ENCODE measurements around the gene KCNK6. TPM values are rescaled to one million over a fixed set of nuclear protein-coding genes. Genes with fewer than 3 reads are reported as not detected.

KCNK6 gene
- total RNA-seq, 2 donors from 2014 or later = 5.1 to 8.9 TPM

DNA sequence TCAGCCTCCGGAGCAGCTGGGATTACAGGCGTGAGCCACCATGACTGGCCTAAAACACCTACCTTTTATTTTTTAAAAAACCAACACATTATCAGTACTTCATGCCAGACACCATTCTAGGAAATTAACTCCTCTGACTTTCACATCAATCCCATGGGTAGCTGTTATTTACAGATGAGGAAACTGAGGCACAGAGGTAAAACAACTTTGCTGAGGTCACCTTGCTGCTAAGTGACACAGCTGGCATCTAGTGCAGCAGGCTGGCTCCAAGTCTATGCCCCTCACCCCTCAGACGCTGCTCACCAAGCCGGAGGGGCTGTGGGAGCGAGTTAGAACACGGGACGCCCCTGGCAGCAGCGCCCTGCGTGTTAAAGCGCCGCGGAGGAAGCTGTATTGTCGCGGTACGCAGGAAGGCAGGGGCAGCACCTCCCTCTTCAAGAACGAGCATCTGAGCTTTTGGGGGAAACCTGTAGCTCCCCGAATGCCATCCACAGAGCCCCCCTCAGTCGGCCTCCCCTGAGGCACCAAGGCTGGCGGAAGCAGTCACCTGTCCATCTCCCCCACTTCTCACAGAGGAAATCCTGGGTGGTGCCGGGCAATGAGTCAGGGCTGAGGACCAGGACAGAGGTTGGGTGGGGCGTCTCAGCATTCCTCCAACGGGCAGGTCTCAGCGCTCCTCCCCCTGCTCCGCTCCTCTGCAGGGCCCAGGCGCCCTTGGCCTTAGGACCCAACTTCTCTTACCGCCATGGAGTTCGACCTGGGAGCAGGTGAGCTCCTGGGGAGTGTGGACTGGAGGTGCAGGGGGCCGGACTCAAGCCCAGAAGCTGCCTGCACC lies 15.9 kb upstream of the KCNK6 start, which contains the start of gene C19orf33:
Gene C19orf33 (plus strand): TSS at position 735 of the 835 bp plus-strand sequence. CDS start 11 bp downstream, at position 746.
- WGBS, 2 experiments (ENCODE audit: insufficient coverage in 1 of 2, insufficient read length in 1 of 2) = 77 to 98% methylated on average over 17 to 28 of the region's 28 CpGs
- Mint-ChIP-seq H3K9me3 (no peaks in the 10 kb centered on the region), H3K36me3 (ENCODE audit: low read depth) (peaks cover 5% of the 10 kb centered on the region), H3K4me1 (peaks cover 3% of the 10 kb centered on the region), H3K27me3 (ENCODE audit: insufficient read depth) (peaks cover 16% of the 10 kb centered on the region), H3K4me3 (peak within 1 kb of the TSS; percentile 51), H3K27ac (peak within 1 kb of the TSS; percentile 44)
- Histone ChIP-seq H3K9me3 (ENCODE audit: control insufficient read depth, low read length) (no peaks in the 10 kb centered on the region), H3K27ac (ENCODE audit: low read depth, low read length) (peak within 1 kb of the TSS; percentile 32), H3K36me3 (ENCODE audit: control insufficient read depth, insufficient read depth, low read length) (no peaks in the 10 kb centered on the region), H3K4me1 (ENCODE audit: control insufficient read depth, insufficient read depth, low read length) (no peaks in the 10 kb centered on the region), H3K27me3 (ENCODE audit: control insufficient read depth, insufficient read depth, low read length, poor library complexity, severe bottlenecking) (no peaks in the 10 kb centered on the region), H3K4me3 (ENCODE audit: low read length) (no peak within 1 kb of the TSS), H3K9ac (ENCODE audit: extremely low read depth, low read length, poor library complexity, severe bottlenecking) (no peak within 1 kb of the TSS)
- DNase-seq = peak; percentile 90
- TF ChIP-seq, protein P1, sequence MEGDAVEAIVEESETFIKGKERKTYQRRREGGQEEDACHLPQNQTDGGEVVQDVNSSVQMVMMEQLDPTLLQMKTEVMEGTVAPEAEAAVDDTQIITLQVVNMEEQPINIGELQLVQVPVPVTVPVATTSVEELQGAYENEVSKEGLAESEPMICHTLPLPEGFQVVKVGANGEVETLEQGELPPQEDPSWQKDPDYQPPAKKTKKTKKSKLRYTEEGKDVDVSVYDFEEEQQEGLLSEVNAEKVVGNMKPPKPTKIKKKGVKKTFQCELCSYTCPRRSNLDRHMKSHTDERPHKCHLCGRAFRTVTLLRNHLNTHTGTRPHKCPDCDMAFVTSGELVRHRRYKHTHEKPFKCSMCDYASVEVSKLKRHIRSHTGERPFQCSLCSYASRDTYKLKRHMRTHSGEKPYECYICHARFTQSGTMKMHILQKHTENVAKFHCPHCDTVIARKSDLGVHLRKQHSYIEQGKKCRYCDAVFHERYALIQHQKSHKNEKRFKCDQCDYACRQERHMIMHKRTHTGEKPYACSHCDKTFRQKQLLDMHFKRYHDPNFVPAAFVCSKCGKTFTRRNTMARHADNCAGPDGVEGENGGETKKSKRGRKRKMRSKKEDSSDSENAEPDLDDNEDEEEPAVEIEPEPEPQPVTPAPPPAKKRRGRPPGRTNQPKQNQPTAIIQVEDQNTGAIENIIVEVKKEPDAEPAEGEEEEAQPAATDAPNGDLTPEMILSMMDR (conservative IDR thresholded peaks at IDR 0.05) = no peak

DNA sequence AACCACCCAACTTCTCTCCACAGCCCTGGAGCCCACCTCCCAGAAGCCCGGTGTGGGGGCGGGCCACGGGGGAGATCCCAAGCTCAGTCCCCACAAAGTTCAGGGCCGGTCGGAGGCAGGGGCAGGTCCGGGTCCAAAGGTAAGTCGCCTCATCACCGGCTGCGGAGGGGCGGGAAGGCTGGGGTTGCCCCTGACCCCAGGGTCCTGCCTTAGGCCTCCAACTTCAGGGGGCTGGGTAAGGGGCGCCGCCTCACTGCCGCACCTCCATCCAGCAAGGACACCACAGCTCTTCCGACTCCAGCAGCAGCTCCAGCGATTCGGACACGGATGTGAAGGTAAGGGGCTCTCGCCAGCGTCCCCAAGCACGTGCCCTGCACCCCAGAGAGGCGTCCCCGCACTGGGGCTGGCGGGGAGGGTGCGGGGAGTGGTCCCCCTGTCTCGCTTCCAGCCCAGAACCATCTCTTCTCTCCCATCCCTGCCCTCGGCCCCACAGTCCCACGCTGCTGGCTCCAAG lies 15.2 kb upstream of the KCNK6 start:
- Mint-ChIP-seq H3K4me3 (peak overlapping the region; percentile 51), H3K36me3 (ENCODE audit: low read depth) (peaks cover 5% of the 10 kb centered on the region), H3K27ac (peak overlapping the region; percentile 44), H3K9me3 (no peaks in the 10 kb centered on the region), H3K27me3 (ENCODE audit: insufficient read depth) (peaks cover 16% of the 10 kb centered on the region), H3K4me1 (peaks cover 3% of the 10 kb centered on the region)
- peak overlapping the region; percentile 32 for H3K27ac ChIP-seq (ENCODE audit: low read depth, low read length)
- H3K4me3 ChIP-seq (ENCODE audit: low read length) = no peak overlapping the region
- H3K9ac ChIP-seq (ENCODE audit: extremely low read depth, low read length, poor library complexity, severe bottlenecking) = no peak overlapping the region
- DNase-seq = peak; percentile 74
- TF ChIP-seq, protein P1 (conservative IDR thresholded peaks at IDR 0.05) = no peak
- 84 to 94% methylated on average over 12 to 26 of the region's 27 CpGs for WGBS, 2 experiments (ENCODE audit: insufficient coverage in 1 of 2, insufficient read length in 1 of 2)
- no peaks in the 10 kb centered on the region for H3K27me3 ChIP-seq (ENCODE audit: control insufficient read depth, insufficient read depth, low read length, poor library complexity, severe bottlenecking)
- no peaks in the 10 kb centered on the region for H3K9me3 ChIP-seq (ENCODE audit: control insufficient read depth, low read length)
- H3K4me1 ChIP-seq (ENCODE audit: control insufficient read depth, insufficient read depth, low read length) = no peaks in the 10 kb centered on the region
- no peaks in the 10 kb centered on the region for H3K36me3 ChIP-seq (ENCODE audit: control insufficient read depth, insufficient read depth, low read length)

DNA sequence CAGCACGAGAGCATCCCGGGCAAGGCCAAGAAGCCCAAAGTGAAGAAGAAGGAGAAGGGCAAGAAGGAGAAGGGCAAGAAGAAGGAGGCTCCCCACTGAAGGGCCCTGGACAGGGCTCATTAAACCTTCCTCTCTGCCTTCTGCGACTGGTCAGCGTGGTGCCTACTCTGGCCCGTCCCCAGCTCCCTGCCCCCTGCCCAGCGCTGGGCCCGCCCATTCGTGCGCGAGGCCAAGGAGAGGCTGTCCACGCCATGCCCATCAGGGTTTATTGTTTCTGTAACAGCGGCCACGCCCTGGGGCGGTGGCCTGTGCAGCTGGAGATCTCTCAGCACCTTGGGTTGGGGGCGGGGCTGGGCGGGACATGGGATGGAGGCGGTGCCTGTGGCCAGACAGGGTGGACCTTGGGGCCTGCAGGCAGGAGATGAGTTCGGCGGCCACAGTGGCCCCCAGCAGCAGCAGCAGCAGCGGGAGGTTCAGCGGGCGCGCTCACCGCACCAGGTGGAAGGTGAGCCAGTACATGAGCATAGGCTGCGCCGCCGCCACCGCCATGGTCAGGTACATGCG lies 14.7 kb upstream of the KCNK6 start:
- peak overlapping the region; percentile 44 for H3K27ac Mint-ChIP-seq
- peaks cover 16% of the 10 kb centered on the region for H3K27me3 Mint-ChIP-seq (ENCODE audit: insufficient read depth)
- H3K9ac ChIP-seq (ENCODE audit: extremely low read depth, low read length, poor library complexity, severe bottlenecking) = no peak overlapping the region
- H3K4me3 Mint-ChIP-seq = peak overlapping the region; percentile 51
- H3K36me3 ChIP-seq (ENCODE audit: control insufficient read depth, insufficient read depth, low read length) = no peaks in the 10 kb centered on the region
- H3K27ac ChIP-seq (ENCODE audit: low read depth, low read length) = peak overlapping the region; percentile 32
- H3K4me3 ChIP-seq (ENCODE audit: low read length) = no peak overlapping the region
- TF ChIP-seq, protein P1 (conservative IDR thresholded peaks at IDR 0.05) = no peak
- H3K4me1 ChIP-seq (ENCODE audit: control insufficient read depth, insufficient read depth, low read length) = no peaks in the 10 kb centered on the region
- WGBS, 2 experiments (ENCODE audit: insufficient coverage in 1 of 2, insufficient read length in 1 of 2) = 47 to 66% methylated on average over 12 to 29 of the region's 29 CpGs
- no peaks in the 10 kb centered on the region for H3K27me3 ChIP-seq (ENCODE audit: control insufficient read depth, insufficient read depth, low read length, poor library complexity, severe bottlenecking)
- H3K36me3 Mint-ChIP-seq (ENCODE audit: low read depth) = peaks cover 5% of the 10 kb centered on the region
- peaks cover 3% of the 10 kb centered on the region for H3K4me1 Mint-ChIP-seq
- no peaks in the 10 kb centered on the region for H3K9me3 ChIP-seq (ENCODE audit: control insufficient read depth, low read length)
- DNase-seq = peak; percentile 98
- H3K9me3 Mint-ChIP-seq = no peaks in the 10 kb centered on the region
